Smooth muscle cell (in vitro differentiated cells): ENCODE results near the gene COL19A1. TPM values are rescaled to one million over a fixed set of nuclear protein-coding genes. Genes with fewer than 3 reads are reported as not detected.

ENCODE experiments used
- DNase-seq: peaks from one replicate; lab custom pipeline; 2025; ENCODE audit not compliant: unreplicated experiment; lab: John Stamatoyannopoulos, UW
- H2AFZ ChIP-seq: fragments of 200-600 bp; sonication (generic); 2 replicates; pipeline ENCODE4 v1.6.0; 2016; ENCODE audit warnings: antibody characterized with exemption, low read depth, mild to moderate bottlenecking
- H3F3A ChIP-seq: fragments of 200-600 bp; sonication (generic); 2 replicates; pipeline ENCODE4 v1.6.0; 2017; ENCODE audit warnings: antibody characterized with exemption, low read depth
- H3K27ac ChIP-seq: fragments of 200-600 bp; sonication (generic); 2 replicates; pipeline ENCODE4 v1.5.1; 2016; ENCODE audit warnings: low read depth, mild to moderate bottlenecking
- H3K27me3 ChIP-seq: fragments of 200-600 bp; sonication (generic); 2 replicates; pipeline ENCODE4 v1.6.1; 2016; ENCODE audit warnings: low read depth, mild to moderate bottlenecking
- H3K36me3 ChIP-seq: fragments of 200-600 bp; sonication (generic); 2 replicates; pipeline ENCODE4 v1.5.1; 2016; ENCODE audit warnings: low read depth
- H3K4me1 ChIP-seq: fragments of 200-600 bp; sonication (generic); 2 replicates; pipeline ENCODE4 v1.5.1; 2016; ENCODE audit warnings: low read depth
- H3K4me2 ChIP-seq: fragments of 200-600 bp; sonication (generic); 2 replicates; pipeline ENCODE4 v1.6.0; 2016; ENCODE audit warnings: mild to moderate bottlenecking
- H3K4me3 ChIP-seq: fragments of 200-600 bp; sonication (generic); 2 replicates; pipeline ENCODE4 v1.5.1; 2016; ENCODE audit warnings: mild to moderate bottlenecking
- H3K79me2 ChIP-seq: fragments of 200-600 bp; sonication (generic); 2 replicates; pipeline ENCODE4 v1.6.0; 2016; ENCODE audit warnings: low read depth, mild to moderate bottlenecking
- H3K9ac ChIP-seq: fragments of 200-600 bp; sonication (generic); 2 replicates; pipeline ENCODE4 v1.6.0; 2016; ENCODE audit warnings: low read depth
- H3K9me3 ChIP-seq: fragments of 200-600 bp; sonication (generic); replicated peaks from 2 replicates; pipeline ENCODE4 v1.5.1; 2016; ENCODE audit warnings: low read depth
- H4K20me1 ChIP-seq: fragments of 200-600 bp; sonication (generic); 2 replicates; pipeline ENCODE4 v1.6.0; 2016; ENCODE audit warnings: low read depth
- CTCF ChIP-seq: fragments of 200-600 bp; sonication (generic); IDR thresholded peaks from 2 replicates; pipeline ENCODE4 v1.5.1; 2017; ENCODE audit warnings: borderline replicate concordance, mild to moderate bottlenecking, antibody characterized with exemption; ENCODE audit not compliant: insufficient read depth, poor library complexity, severe bottlenecking
- WGBS: methylation state at CpG from one replicate; pipeline ENCODE4 v1.1.7; 2016; ENCODE audit warnings: low lambda C conversion rate; 5-methylcytosine and 5-hydroxymethylcytosine counted together
- polyA plus RNA-seq: library from polyadenylated mRNA; unstranded; fragments of >200 nt; fragmentation: Nextera tagmentation; extraction: Ambion mirVana; gene quantifications from 2 replicates; pipeline ENCODE4 v1.2.1, GENCODE V29; 2016
- total RNA-seq: library from RNA; depleted of rRNA; stranded (reverse); fragments of >200 nt; gene quantifications from 2 replicates; pipeline ENCODE4 v1.2.3, GENCODE V29; 2014

COL19A1 gene
- total and polyA plus RNA-seq, 2 experiments from 2014 or later, result 0.55 to 1.6 TPM

GRCh38 chr6:70135219-70136160 is 269.1 kb downstream of the COL19A1 start:
- Histone ChIP-seq H3K4me3 (no peak overlapping the region), H3K27me3 (no peaks in the 10 kb centered on the region), H3K9ac (no peak overlapping the region), H3K9me3 (no peaks in the 10 kb centered on the region), H3K4me2 (no peak overlapping the region), H4K20me1 (no peaks in the 10 kb centered on the region), H3F3A (no peaks in the 10 kb centered on the region), H3K27ac (no peak overlapping the region), H3K4me1 (no peaks in the 10 kb centered on the region), H2AFZ (no peak overlapping the region), H3K79me2 (no peaks in the 10 kb centered on the region), H3K36me3 (no peaks in the 10 kb centered on the region)
- no peak for TF ChIP-seq CTCF
- no peak for DNase-seq
- WGBS, result 87% methylated on average over 10 of the region's 10 CpGs

- no peak for DNase-seq
- Histone ChIP-seq H3K79me2 (no peaks in the 10 kb centered on the region), H3K36me3 (no peaks in the 10 kb centered on the region), H3K4me2 (no peak overlapping the region), H3K4me3 (no peak overlapping the region), H2AFZ (no peak overlapping the region), H3K4me1 (no peaks in the 10 kb centered on the region), H3F3A (no peaks in the 10 kb centered on the region), H3K9ac (no peak overlapping the region), H3K9me3 (no peaks in the 10 kb centered on the region), H3K27me3 (no peaks in the 10 kb centered on the region), H3K27ac (no peak overlapping the region), H4K20me1 (no peaks in the 10 kb centered on the region)
- 38% methylated on average over 1 of the region's 1 CpG for WGBS
- TF ChIP-seq CTCF, result no peak
These were observed 270.6 kb downstream of the COL19A1 start for GRCh38 chr6:70136996-70137395.

GRCh38 chr6:70140496-70140895 is 274.1 kb downstream of the COL19A1 start:
- Histone ChIP-seq H3K27ac (no peak overlapping the region), H2AFZ (no peak overlapping the region), H3K4me2 (no peak overlapping the region), H4K20me1 (no peaks in the 10 kb centered on the region), H3K79me2 (no peaks in the 10 kb centered on the region), H3K9ac (no peak overlapping the region), H3K4me3 (no peak overlapping the region), H3K4me1 (no peaks in the 10 kb centered on the region), H3K36me3 (no peaks in the 10 kb centered on the region), H3K27me3 (no peaks in the 10 kb centered on the region), H3F3A (no peaks in the 10 kb centered on the region), H3K9me3 (no peaks in the 10 kb centered on the region)
- TF ChIP-seq CTCF, result no peak
- 86% methylated on average over 2 of the region's 2 CpGs for WGBS
- no peak for DNase-seq
